GM19463 (cell line): ENCODE measurements around the gene DAZ1.
"Not testable (repeated sequence)": the region's sequence is repeated elsewhere in the genome, so short reads cannot be mapped to it uniquely, and the experiment has no call there.

Source experiments
- ATAC-seq: cut with Tn5 transposase; IDR thresholded peaks from one replicate; pipeline ENCODE4 v1.9.1; 2021; ENCODE audit warnings: mild to moderate bottlenecking, moderate library complexity; ENCODE audit not compliant: unreplicated experiment

The DAZ1 gene, protein sequence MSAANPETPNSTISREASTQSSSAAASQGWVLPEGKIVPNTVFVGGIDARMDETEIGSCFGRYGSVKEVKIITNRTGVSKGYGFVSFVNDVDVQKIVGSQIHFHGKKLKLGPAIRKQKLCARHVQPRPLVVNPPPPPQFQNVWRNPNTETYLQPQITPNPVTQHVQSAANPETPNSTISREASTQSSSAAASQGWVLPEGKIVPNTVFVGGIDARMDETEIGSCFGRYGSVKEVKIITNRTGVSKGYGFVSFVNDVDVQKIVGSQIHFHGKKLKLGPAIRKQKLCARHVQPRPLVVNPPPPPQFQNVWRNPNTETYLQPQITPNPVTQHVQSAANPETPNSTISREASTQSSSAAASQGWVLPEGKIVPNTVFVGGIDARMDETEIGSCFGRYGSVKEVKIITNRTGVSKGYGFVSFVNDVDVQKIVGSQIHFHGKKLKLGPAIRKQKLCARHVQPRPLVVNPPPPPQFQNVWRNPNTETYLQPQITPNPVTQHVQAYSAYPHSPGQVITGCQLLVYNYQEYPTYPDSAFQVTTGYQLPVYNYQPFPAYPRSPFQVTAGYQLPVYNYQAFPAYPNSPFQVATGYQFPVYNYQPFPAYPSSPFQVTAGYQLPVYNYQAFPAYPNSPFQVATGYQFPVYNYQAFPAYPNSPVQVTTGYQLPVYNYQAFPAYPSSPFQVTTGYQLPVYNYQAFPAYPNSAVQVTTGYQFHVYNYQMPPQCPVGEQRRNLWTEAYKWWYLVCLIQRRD

GRCh38 chrY:23198908-23199307 is at the start of gene DAZ1:
Gene DAZ1, minus strand, starts transcription at chrY:23199008. Its CDS starts 208 bp downstream, at chrY:23198800.
- not testable (repeated sequence) for ATAC-seq

DNA sequence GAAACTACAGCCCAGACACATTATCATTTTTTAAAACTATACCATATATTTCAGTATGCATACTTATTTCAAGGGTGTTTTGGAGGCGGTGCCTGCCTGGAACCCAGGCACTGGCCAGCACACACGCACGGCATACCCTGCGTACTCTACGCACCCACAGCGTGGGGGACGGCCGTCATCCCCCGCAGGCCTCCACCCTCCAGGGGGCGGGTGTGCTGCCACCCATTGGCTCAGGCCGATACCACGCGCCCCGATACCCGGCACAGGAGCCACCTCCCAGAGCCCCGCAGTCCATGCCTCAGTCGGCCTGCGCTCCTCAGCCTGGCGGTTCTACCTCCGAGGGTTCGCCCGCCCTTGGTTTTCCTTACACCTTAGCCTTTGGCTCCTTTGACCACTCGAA is 20.4 kb upstream of the DAZ1 start, which contains the start of gene DAZ2:
Gene DAZ2, plus strand, starts transcription at position 301 of the 400 bp plus-strand sequence. CDS start 208 bp downstream, outside the sequence.
- ATAC-seq: not testable (repeated sequence)

- ATAC-seq: not testable (repeated sequence)
Measured at GRCh38 chrY:23210681-23211080, 11.9 kb upstream of the DAZ1 start.

DNA sequence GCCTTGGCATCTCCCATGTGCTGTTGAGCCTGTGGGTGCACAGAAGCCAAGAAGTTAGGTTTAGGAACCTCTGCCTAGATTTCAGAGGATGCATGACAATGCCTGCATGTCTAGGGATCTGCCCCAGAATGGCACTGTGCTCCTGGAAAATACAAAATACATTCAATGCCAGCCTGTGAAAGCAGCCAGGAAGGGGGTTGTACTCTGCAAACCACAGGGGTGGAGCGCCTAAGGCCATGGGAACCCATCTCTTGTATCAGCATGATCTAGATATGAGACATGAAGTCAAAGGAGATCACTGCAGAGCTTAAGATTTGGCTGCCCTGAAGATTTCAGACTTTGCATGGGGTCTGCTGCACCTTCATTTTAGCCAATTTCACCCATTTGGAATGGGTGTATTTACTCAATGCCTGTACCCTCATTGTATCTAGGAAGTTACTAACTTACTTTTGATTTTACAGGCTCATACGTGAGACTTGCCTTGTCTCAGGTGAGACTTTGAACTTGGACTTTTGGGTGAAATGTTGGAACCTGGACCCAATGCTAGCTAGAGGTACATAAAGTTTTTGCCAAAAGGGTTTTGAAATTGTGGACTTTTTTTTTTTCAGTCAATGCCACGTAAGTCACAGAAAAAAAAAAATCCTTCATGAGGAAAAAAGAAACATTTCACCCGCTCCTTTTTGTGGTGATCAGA is 11.1 kb upstream of the DAZ1 start:
- ATAC-seq: not testable (repeated sequence)

DNA sequence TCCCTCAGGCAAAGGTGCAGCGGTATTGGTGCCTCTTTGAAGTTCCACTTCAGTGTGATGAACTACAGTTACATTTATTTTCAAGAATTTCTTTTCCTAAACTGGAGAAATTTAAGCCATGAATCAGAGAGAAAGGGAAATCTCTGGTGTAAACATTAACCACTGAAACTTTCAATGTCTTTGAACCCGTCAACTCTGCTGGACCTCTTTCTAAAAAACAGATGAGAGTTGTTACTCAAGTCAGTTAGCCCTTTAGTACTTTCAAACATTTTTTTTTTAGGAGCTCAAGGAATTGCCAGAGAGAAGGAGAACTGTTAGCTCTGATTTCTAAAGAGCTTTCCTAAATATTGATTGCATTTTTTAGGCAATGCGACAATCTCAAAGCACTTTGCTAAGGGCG is 8.6 kb upstream of the DAZ1 start:
- not testable (repeated sequence) for ATAC-seq
